Smooth muscle cell (in vitro differentiated cells): Measurements from ENCODE around the gene WNT9A. TPM values are rescaled to one million over a fixed set of nuclear protein-coding genes. Genes with fewer than 3 reads are reported as not detected.

ENCODE experiments used
- DNase-seq: peaks from one replicate; lab custom pipeline; 2025; ENCODE audit not compliant: unreplicated experiment; lab: John Stamatoyannopoulos, UW
- H2AFZ ChIP-seq: fragments of 200-600 bp; sonication (generic); 2 replicates; pipeline ENCODE4 v1.6.0; 2016; ENCODE audit warnings: antibody characterized with exemption, low read depth, mild to moderate bottlenecking
- H3F3A ChIP-seq: fragments of 200-600 bp; sonication (generic); 2 replicates; pipeline ENCODE4 v1.6.0; 2017; ENCODE audit warnings: antibody characterized with exemption, low read depth
- H3K27ac ChIP-seq: fragments of 200-600 bp; sonication (generic); 2 replicates; pipeline ENCODE4 v1.5.1; 2016; ENCODE audit warnings: low read depth, mild to moderate bottlenecking
- H3K27me3 ChIP-seq: fragments of 200-600 bp; sonication (generic); 2 replicates; pipeline ENCODE4 v1.6.1; 2016; ENCODE audit warnings: low read depth, mild to moderate bottlenecking
- H3K36me3 ChIP-seq: fragments of 200-600 bp; sonication (generic); 2 replicates; pipeline ENCODE4 v1.5.1; 2016; ENCODE audit warnings: low read depth
- H3K4me1 ChIP-seq: fragments of 200-600 bp; sonication (generic); 2 replicates; pipeline ENCODE4 v1.5.1; 2016; ENCODE audit warnings: low read depth
- H3K4me2 ChIP-seq: fragments of 200-600 bp; sonication (generic); 2 replicates; pipeline ENCODE4 v1.6.0; 2016; ENCODE audit warnings: mild to moderate bottlenecking
- H3K4me3 ChIP-seq: fragments of 200-600 bp; sonication (generic); 2 replicates; pipeline ENCODE4 v1.5.1; 2016; ENCODE audit warnings: mild to moderate bottlenecking
- H3K79me2 ChIP-seq: fragments of 200-600 bp; sonication (generic); 2 replicates; pipeline ENCODE4 v1.6.0; 2016; ENCODE audit warnings: low read depth, mild to moderate bottlenecking
- H3K9ac ChIP-seq: fragments of 200-600 bp; sonication (generic); 2 replicates; pipeline ENCODE4 v1.6.0; 2016; ENCODE audit warnings: low read depth
- H3K9me3 ChIP-seq: fragments of 200-600 bp; sonication (generic); replicated peaks from 2 replicates; pipeline ENCODE4 v1.5.1; 2016; ENCODE audit warnings: low read depth
- H4K20me1 ChIP-seq: fragments of 200-600 bp; sonication (generic); 2 replicates; pipeline ENCODE4 v1.6.0; 2016; ENCODE audit warnings: low read depth
- CTCF ChIP-seq: fragments of 200-600 bp; sonication (generic); IDR thresholded peaks from 2 replicates; pipeline ENCODE4 v1.5.1; 2017; ENCODE audit warnings: borderline replicate concordance, mild to moderate bottlenecking, antibody characterized with exemption; ENCODE audit not compliant: insufficient read depth, poor library complexity, severe bottlenecking
- WGBS: methylation state at CpG from one replicate; pipeline ENCODE4 v1.1.7; 2016; ENCODE audit warnings: low lambda C conversion rate; 5-methylcytosine and 5-hydroxymethylcytosine counted together
- polyA plus RNA-seq: library from polyadenylated mRNA; unstranded; fragments of >200 nt; fragmentation: Nextera tagmentation; extraction: Ambion mirVana; gene quantifications from 2 replicates; pipeline ENCODE4 v1.2.1, GENCODE V29; 2016
- total RNA-seq: library from RNA; depleted of rRNA; stranded (reverse); fragments of >200 nt; gene quantifications from 2 replicates; pipeline ENCODE4 v1.2.3, GENCODE V29; 2014

The WNT9A gene
- total and polyA plus RNA-seq, 2 experiments from 2014 or later: 0.03 to 2.6 TPM

- Histone ChIP-seq H3K79me2 (no peaks in the 10 kb centered on the region), H3K4me3 (no peak overlapping the region), H2AFZ (no peak overlapping the region), H3K36me3 (no peaks in the 10 kb centered on the region), H3F3A (no peaks in the 10 kb centered on the region), H3K27me3 (no peaks in the 10 kb centered on the region), H3K9me3 (no peaks in the 10 kb centered on the region), H3K9ac (no peak overlapping the region), H3K4me2 (no peak overlapping the region), H4K20me1 (no peaks in the 10 kb centered on the region), H3K4me1 (no peaks in the 10 kb centered on the region), H3K27ac (no peak overlapping the region)
- WGBS: 91% methylated on average over 14 of the region's 15 CpGs
- TF ChIP-seq CTCF: no peak
- no peak for DNase-seq
These were observed 41.9 kb downstream of the WNT9A start for GRCh38 chr1:227905573-227906487.

- Histone ChIP-seq H3K4me3 (no peak overlapping the region), H3K79me2 (no peaks in the 10 kb centered on the region), H3F3A (no peaks in the 10 kb centered on the region), H3K4me1 (no peaks in the 10 kb centered on the region), H3K9me3 (no peaks in the 10 kb centered on the region), H3K27me3 (no peaks in the 10 kb centered on the region), H3K4me2 (no peak overlapping the region), H3K27ac (no peak overlapping the region), H2AFZ (no peak overlapping the region), H4K20me1 (no peaks in the 10 kb centered on the region), H3K9ac (no peak overlapping the region), H3K36me3 (no peaks in the 10 kb centered on the region)
- DNase-seq: no peak
- 92% methylated on average over 14 of the region's 14 CpGs for WGBS
- TF ChIP-seq CTCF: no peak
These were observed 43.0 kb downstream of the WNT9A start for GRCh38 chr1:227904541-227905335.

GRCh38 chr1:227903614-227904501 is 43.9 kb downstream of the WNT9A start:
- no peak for DNase-seq
- 96% methylated on average over 19 of the region's 22 CpGs for WGBS

More at GRCh38 chr1:227903614-227904501, 43.9 kb downstream of the WNT9A start:
- Histone ChIP-seq H3F3A (no peaks in the 10 kb centered on the region), H3K36me3 (no peaks in the 10 kb centered on the region), H3K4me2 (no peak overlapping the region), H3K4me3 (no peak overlapping the region), H2AFZ (no peak overlapping the region), H3K27ac (no peak overlapping the region), H3K4me1 (no peaks in the 10 kb centered on the region), H3K9me3 (no peaks in the 10 kb centered on the region), H4K20me1 (no peaks in the 10 kb centered on the region), H3K27me3 (no peaks in the 10 kb centered on the region), H3K79me2 (no peaks in the 10 kb centered on the region), H3K9ac (no peak overlapping the region)
- no peak for TF ChIP-seq CTCF
